IMR-90 (cell line): ENCODE measurements around the gene TBC1D32.

Experiments
- CTCF ChIP-seq: conservative IDR thresholded peaks from 2 replicates; pipeline ENCODE4 v1.5.1; 2012; ENCODE audit warnings: mild to moderate bottlenecking, low read depth, low read length, improper control_type of control experiment
- RCOR1 ChIP-seq: IDR thresholded peaks from 2 replicates; pipeline ENCODE4 v1.6.1; 2012; ENCODE audit warnings: mild to moderate bottlenecking, low read length, improper control_type of control experiment; ENCODE audit not compliant: insufficient replicate concordance

DNA sequence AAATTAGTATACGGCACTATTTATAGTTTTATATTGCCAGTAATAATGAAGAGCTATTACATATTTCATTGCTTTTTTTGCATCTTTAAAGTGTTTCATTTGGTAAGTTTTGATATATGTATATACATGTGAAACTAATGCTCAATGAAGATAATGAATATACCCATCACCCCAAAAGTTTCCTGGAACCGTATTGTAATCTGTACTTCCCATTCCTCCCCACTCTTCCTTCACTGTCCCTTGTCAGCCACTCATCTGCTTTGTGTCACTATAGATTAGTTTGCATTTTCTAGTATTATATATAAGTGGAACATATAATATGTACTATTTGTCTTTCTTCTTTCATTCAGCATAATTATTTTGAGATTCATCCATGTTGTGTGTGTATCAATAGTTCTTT lies 10.3 kb upstream of the TBC1D32 start:
- no peak for TF ChIP-seq CTCF
- no peak for TF ChIP-seq RCOR1
